ENCODE data around the gene NRBP1.

Gene NRBP1

DNA sequence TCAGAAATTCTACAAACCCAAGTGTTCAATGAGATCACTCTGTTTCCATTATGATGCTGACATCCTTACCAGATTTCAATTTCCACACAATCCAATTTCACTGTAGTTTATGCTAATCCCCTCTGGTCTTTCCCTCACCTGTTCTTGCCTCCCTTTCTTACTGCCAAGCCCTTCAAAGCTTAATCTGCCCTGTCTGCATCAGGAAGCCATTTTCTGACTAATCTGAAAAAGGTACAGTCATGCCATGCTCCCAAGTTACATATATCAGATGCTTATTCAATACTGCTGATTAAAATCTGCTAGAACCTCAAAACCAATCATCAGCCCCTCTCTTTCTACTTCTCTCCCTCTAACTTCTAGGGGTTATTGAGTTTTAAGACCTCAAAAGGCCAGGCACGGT is 22.7 kb downstream of the NRBP1 start:
- FAIRE-seq: no peak
- no peak for TF ChIP-seq TAF1 (IDR thresholded peaks at IDR 0.05; ENCODE audit: borderline replicate concordance, low read depth, low read length)
- TF ChIP-seq POLR2A (IDR thresholded peaks at IDR 0.05; ENCODE audit: low read depth, low read length): no peak
- no peak for TF ChIP-seq POLR2AphosphoS5 (IDR thresholded peaks at IDR 0.05; ENCODE audit: low read depth, low read length)
- DNase-seq (ENCODE audit: insufficient read length): no peak

DNA sequence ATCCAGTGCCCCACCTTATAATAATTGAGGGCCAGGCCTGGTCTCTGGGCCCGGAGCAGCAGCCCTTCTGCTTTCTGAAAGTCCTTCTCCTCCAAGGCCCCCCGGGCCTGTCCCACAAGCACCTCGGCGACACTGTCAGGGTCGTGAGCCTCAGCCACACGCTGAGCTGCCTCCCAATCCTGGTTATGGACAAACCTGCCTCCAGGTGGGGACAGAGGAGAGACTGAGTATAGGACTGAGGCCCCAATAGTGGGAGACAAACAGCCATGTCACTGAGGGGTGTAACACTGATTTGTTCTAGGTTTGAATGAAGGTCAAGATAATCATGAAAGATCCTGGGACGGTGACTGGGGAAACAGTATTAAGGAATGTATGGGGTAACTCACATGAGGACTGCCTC is 25.5 kb downstream of the NRBP1 start:
- TF ChIP-seq POLR2AphosphoS5 (IDR thresholded peaks at IDR 0.05; ENCODE audit: low read depth, low read length) (no peak), POLR2A (IDR thresholded peaks at IDR 0.05; ENCODE audit: low read depth, low read length) (no peak), TAF1 (IDR thresholded peaks at IDR 0.05; ENCODE audit: borderline replicate concordance, low read depth, low read length) (no peak)
- DNase-seq (ENCODE audit: insufficient read length) (no peak), FAIRE-seq (no peak)

DNA sequence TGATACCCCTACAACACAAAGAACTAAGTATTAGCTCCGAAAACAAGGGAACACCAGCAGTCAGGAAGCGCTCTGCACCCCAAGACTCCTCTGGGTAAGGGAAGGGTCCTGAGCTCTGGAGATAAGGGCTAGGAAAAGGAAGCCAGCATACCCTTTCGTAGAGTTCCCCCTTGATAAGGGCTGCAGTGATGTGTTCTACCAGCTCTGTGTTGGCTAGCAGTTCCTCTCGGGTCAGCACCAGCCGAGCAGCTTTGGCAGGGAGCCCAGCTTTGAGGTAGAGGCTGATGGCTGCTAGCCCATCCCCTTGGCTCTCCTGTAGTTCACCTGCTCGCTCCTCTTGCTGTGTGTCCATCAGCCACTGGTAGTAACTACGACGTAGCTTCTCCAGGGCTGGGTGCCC is 32.7 kb downstream of the NRBP1 start:
- no peak for DNase-seq (ENCODE audit: insufficient read length)
- no peak for TF ChIP-seq POLR2AphosphoS5 (IDR thresholded peaks at IDR 0.05; ENCODE audit: low read depth, low read length)
- TF ChIP-seq TAF1 (IDR thresholded peaks at IDR 0.05; ENCODE audit: borderline replicate concordance, low read depth, low read length): no peak
- no peak for TF ChIP-seq POLR2A (IDR thresholded peaks at IDR 0.05; ENCODE audit: low read depth, low read length)
- no peak for FAIRE-seq

DNA sequence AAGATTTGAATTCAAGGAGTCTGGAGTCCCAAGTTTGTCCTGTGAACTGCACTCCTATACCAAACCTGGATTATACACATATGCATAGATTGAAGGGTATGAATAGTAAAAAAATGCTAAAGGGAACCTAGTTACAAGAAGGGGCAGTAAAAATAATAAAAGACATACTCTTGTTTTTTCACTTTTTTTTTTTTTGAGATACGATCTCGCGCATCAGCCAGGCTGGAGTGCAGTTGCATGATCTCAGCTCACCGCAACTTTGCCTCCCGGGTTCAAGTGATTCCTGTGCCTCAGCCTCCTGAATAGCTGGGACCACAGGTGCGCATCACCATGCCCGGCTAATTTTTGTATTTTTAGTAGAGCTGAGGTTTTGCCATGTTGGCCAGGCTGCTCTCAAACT is 36.0 kb downstream of the NRBP1 start:
- no peak for TF ChIP-seq TAF1 (IDR thresholded peaks at IDR 0.05; ENCODE audit: borderline replicate concordance, low read depth, low read length)
- no peak for TF ChIP-seq POLR2A (IDR thresholded peaks at IDR 0.05; ENCODE audit: low read depth, low read length)
- FAIRE-seq: no peak

DNA sequence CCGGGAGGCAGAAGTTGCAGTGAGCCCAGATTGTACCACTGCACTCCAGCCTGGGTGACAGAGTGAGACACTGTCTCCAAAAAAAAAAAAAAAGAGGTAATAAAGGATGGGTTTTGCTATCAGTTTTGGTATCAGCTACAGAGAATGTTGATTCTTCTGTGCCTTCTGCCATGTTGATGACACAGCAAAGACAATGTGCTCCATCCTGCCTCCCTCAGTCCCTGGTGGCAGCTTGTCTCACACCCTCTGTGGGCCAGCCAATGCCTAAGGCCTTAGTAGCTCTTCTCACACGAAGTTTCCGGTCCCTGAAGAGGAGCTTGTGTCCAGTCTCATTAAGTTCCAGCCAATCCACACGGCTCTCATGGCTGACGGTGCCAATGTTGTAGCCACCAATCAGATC is 43.5 kb downstream of the NRBP1 start:
- DNase-seq (ENCODE audit: insufficient read length): no peak
- FAIRE-seq: no peak

More for the DNA sequence above, 36.0 kb downstream of the NRBP1 start:
- no peak for DNase-seq (ENCODE audit: insufficient read length)

DNA sequence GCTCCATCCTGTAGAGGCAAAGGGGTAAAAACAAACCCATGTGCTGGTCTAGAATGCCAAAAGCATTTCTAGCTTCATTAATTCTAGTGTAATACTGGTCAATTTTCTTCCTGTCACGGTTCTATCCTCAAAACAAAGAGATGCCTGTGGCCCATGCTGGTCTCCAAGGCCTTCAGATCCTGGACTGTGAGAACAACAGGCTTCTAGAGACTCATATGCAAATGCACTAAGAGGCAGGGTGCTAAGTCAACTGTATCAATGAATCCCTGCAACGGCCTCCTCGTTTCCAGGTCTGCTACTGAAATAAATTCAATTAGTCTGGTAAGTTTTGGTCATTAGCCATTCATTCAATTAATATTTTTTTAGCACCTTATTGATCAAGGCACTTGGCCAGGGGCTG is 57.1 kb downstream of the NRBP1 start:
- no peak for TF ChIP-seq POLR2A (IDR thresholded peaks at IDR 0.05; ENCODE audit: low read depth, low read length)
- TF ChIP-seq POLR2AphosphoS5 (IDR thresholded peaks at IDR 0.05; ENCODE audit: low read depth, low read length): no peak
- TF ChIP-seq TAF1 (IDR thresholded peaks at IDR 0.05; ENCODE audit: borderline replicate concordance, low read depth, low read length): no peak
- FAIRE-seq (no peak), DNase-seq (ENCODE audit: insufficient read length) (no peak)

More for the DNA sequence above, 43.5 kb downstream of the NRBP1 start:
- TF ChIP-seq POLR2A (IDR thresholded peaks at IDR 0.05; ENCODE audit: low read depth, low read length) (no peak), POLR2AphosphoS5 (IDR thresholded peaks at IDR 0.05; ENCODE audit: low read depth, low read length) (no peak), TAF1 (IDR thresholded peaks at IDR 0.05; ENCODE audit: borderline replicate concordance, low read depth, low read length) (no peak)

DNA sequence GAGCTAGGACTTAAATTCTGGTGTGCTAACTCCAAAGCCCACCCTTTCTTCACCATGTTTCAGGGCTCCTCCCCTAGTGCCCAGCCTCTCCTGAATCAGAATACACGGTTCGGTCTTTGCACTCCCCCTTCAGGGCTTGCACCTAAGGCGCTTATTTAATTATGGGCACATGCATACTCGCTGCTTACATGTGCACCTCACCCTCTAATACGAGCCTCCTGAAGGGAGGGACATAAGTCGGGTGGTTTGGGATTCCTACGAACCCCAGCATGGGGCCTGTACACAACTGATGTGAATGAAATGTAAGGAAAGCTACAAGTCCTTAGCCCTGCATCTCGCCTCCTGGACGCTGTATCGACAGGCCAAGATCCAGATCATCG is 60.7 kb downstream of the NRBP1 start:
- DNase-seq (ENCODE audit: insufficient read length) (no peak), FAIRE-seq (no peak)
- TF ChIP-seq POLR2A (IDR thresholded peaks at IDR 0.05; ENCODE audit: low read depth, low read length) (no peak), TAF1 (IDR thresholded peaks at IDR 0.05; ENCODE audit: borderline replicate concordance, low read depth, low read length) (no peak), POLR2AphosphoS5 (IDR thresholded peaks at IDR 0.05; ENCODE audit: low read depth, low read length) (no peak)

DNA sequence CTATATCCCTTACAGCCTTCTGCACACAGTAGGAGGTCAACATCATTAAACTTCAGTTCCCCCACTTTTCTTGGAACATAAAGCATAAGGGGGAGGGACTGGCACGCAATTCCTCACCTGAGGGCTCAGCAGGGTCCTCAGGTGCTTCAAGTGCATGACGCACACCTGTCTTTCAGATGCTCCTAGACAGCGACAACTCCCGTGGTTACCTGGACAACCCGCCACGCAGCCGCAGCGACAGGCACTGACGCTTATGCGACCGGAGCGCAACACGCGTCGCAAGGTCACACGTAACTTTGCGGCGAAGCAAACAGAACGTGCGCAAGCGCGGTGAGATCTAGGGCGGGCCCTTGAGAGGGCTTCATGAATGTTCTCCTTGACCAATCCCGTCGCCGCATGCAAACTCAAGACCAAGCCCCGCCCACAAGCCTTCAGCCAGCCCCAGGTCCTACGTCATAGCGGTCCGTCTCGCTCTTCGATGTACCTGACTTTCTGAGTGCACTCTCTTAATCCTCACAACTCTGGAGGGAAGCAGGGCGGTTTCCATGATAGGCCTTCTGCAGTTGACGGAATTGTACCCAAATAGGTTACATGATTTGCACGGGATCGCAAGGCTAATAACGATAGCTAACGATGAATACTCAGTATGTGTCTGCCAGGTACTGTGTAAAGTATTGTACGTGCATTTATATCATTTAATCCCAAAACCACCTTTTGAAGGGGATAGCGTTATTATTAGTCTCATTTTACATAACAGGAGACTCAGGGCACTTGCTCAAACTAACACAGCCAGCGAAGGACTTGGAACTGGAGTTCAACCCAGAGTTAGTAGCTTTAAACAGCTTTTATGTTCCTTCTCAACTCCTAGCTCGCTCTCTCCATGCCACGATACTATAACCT is 61.3 kb downstream of the NRBP1 start, which contains the start of gene IFT172:
Gene IFT172 (minus strand): TSS at position 246 of the 900 bp plus-strand sequence. CDS start 90 bp downstream, at position 156.
- FAIRE-seq (peak; percentile 98), DNase-seq (ENCODE audit: insufficient read length) (peak; percentile 79)
- peak; percentile 57; the same call in 1 of the 2 replicates for TF ChIP-seq POLR2A (IDR thresholded peaks at IDR 0.05; ENCODE audit: low read depth, low read length)
- TF ChIP-seq POLR2AphosphoS5 (IDR thresholded peaks at IDR 0.05; ENCODE audit: low read depth, low read length): no peak

Data from GM12892 (cell line).